Neuronal stem cell (in vitro differentiated cells): ENCODE data around the gene ATP6V1B1.
A peak's percentile ranks its signal among the peaks of the same experiment; 100 is the strongest.

Source experiments
- DNase-seq: peaks from one replicate; pipeline ENCODE4 v3.0.0-alpha.2; 2013; ENCODE audit warnings: low spot score
- H2AFZ ChIP-seq: one replicate; pipeline ENCODE4 v1.6.1; 2013; ENCODE audit warnings: mild to moderate bottlenecking, low read length, inconsistent platforms
- H2AK5ac ChIP-seq: 2 replicates; pipeline ENCODE4 v1.6.1; 2013; ENCODE audit warnings: low read depth, mild to moderate bottlenecking, inconsistent platforms, low read length, moderate library complexity, mixed read lengths
- H2BK120ac ChIP-seq: 2 replicates; pipeline ENCODE4 v1.6.1; 2013; ENCODE audit warnings: low read depth, mild to moderate bottlenecking, inconsistent platforms, low read length, moderate library complexity, mixed read lengths
- H2BK12ac ChIP-seq: one replicate; pipeline ENCODE4 v1.6.1; 2013; ENCODE audit warnings: low read length, inconsistent platforms
- H2BK15ac ChIP-seq: 2 replicates; pipeline ENCODE4 v1.6.1; 2013; ENCODE audit warnings: mild to moderate bottlenecking, low read length, inconsistent platforms, mixed read lengths
- H2BK5ac ChIP-seq: one replicate; pipeline ENCODE4 v1.6.1; 2013; ENCODE audit warnings: inconsistent platforms, mild to moderate bottlenecking, low read length, moderate library complexity
- H3K14ac ChIP-seq: one replicate; pipeline ENCODE4 v1.6.1; 2013; ENCODE audit warnings: low read length, inconsistent platforms
- H3K18ac ChIP-seq: 2 replicates; pipeline ENCODE4 v1.6.1; 2013; ENCODE audit warnings: low read length, inconsistent platforms
- H3K23ac ChIP-seq: 2 replicates; pipeline ENCODE4 v1.6.1; 2013; ENCODE audit warnings: low read depth, mild to moderate bottlenecking, mixed read lengths, low read length, inconsistent platforms; ENCODE audit not compliant: poor library complexity
- H3K27ac ChIP-seq: replicated peaks from 3 replicates; pipeline ENCODE4 v1.5.1; 2013; ENCODE audit warnings: low read length, inconsistent platforms
- H3K27me3 ChIP-seq, 3 experiments: 2 replicates each; pipeline ENCODE4 v1.6.1; 2013; ENCODE audit warnings: low read length in 3 of 3, mild to moderate bottlenecking in 2 of 3, inconsistent platforms in 1 of 3, low read depth in 1 of 3, mixed read lengths in 1 of 3, moderate library complexity in 1 of 3; ENCODE audit not compliant: control insufficient read depth in 3 of 3, insufficient read depth in 3 of 3
- H3K36me3 ChIP-seq, 2 donors: replicated peaks in 1 of 2; 2 replicates each; pipeline ENCODE4 v1.6.1; 2013; ENCODE audit warnings: low read length in 2 of 2; ENCODE audit not compliant: control insufficient read depth in 2 of 2, insufficient read depth in 2 of 2
- H3K4ac ChIP-seq: 2 replicates; pipeline ENCODE4 v1.6.1; 2013; ENCODE audit warnings: inconsistent platforms, mild to moderate bottlenecking, low read length, moderate library complexity
- H3K4me1 ChIP-seq, 2 donors: 1 replicate in 1 of 2; 2 replicates in 1 of 2; pipeline ENCODE4 v1.6.1; 2013; ENCODE audit warnings: low read length in 2 of 2, low read depth in 1 of 2; ENCODE audit not compliant: control insufficient read depth in 2 of 2, insufficient read depth in 1 of 2
- H3K4me2 ChIP-seq: one replicate; pipeline ENCODE4 v1.6.1; 2013; ENCODE audit warnings: mild to moderate bottlenecking, low read length, inconsistent platforms; ENCODE audit not compliant: insufficient read depth, poor library complexity, severe bottlenecking
- H3K4me3 ChIP-seq, 2 donors: 2 replicates each; pipeline ENCODE4 v1.5.1; 2013; ENCODE audit warnings: low read length in 2 of 2, mild to moderate bottlenecking in 2 of 2, inconsistent platforms in 1 of 2, moderate library complexity in 1 of 2
- H3K79me1 ChIP-seq: one replicate; pipeline ENCODE4 v1.6.1; 2013; ENCODE audit warnings: low read depth, mild to moderate bottlenecking, inconsistent platforms, low read length, moderate library complexity
- H3K9ac ChIP-seq: one replicate; pipeline ENCODE4 v1.6.1; 2013; ENCODE audit warnings: mild to moderate bottlenecking, low read depth, low read length, inconsistent platforms; ENCODE audit not compliant: poor library complexity
- H3K9me3 ChIP-seq, 2 donors: replicated peaks in 1 of 2; 2 replicates each; pipeline versions ENCODE3 to v1.6.1; 2013; ENCODE audit warnings: low read length in 2 of 2, mild to moderate bottlenecking in 2 of 2, inconsistent platforms in 1 of 2, low read depth in 1 of 2, mixed read lengths in 1 of 2, moderate library complexity in 1 of 2; ENCODE audit not compliant: control insufficient read depth in 2 of 2, insufficient read depth in 1 of 2
- H4K8ac ChIP-seq: one replicate; pipeline ENCODE4 v1.6.1; 2013; ENCODE audit warnings: low read depth, mild to moderate bottlenecking, inconsistent platforms, low read length, moderate library complexity
- H4K91ac ChIP-seq: one replicate; pipeline ENCODE4 v1.6.1; 2013; ENCODE audit warnings: low read length, low read depth, mild to moderate bottlenecking, inconsistent platforms; ENCODE audit not compliant: poor library complexity
- WGBS, 2 donors: extraction: QIAGEN DNeasy Blood & Tissue Kit; methylation state at CpG; one replicate each; pipeline ENCODE4 v1.1.7; 2013; ENCODE audit warnings: missing lambda C conversion rate in 2 of 2, mixed read lengths in 1 of 2; ENCODE audit not compliant: insufficient read length in 2 of 2, insufficient replicate concordance in 1 of 2; ENCODE audit errors: extremely low coverage in 2 of 2; 5-methylcytosine and 5-hydroxymethylcytosine counted together

Gene ATP6V1B1

DNA sequence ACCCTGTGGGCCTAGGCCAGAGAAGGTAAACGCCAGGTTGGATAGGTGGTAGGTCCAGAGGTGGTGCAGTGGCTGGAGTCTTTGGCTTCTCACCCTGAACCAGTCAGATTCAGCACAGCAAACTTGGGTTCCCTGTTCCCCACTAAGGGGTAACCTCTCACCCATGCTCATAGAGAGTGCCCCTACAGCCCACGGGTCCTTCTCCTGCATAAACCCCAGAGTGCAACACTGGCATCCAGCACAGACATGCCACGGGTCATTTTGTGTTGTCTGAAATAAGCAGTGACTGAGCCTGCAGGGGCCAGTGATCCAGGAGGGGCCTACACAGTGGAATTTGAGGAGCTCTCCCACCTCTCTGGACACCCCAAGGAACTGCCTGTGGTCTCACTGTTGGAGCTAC is 40.5 kb upstream of the ATP6V1B1 start:
- Histone ChIP-seq H2BK5ac (no peak overlapping the region), H3K18ac (no peak overlapping the region), H2AK5ac (no peak overlapping the region), H3K14ac (no peak overlapping the region), H2AFZ (no peak overlapping the region), H3K27ac (no peak overlapping the region), H4K8ac (no peak overlapping the region), H2BK120ac (no peak overlapping the region), H2BK12ac (no peak overlapping the region), H3K4me1 (peaks cover 9% of the 10 kb centered on the region in 2 donors), H3K9ac (no peak overlapping the region), H4K91ac (no peak overlapping the region), H3K79me1 (no peaks in the 10 kb centered on the region), H3K4me2 (no peak overlapping the region), H3K36me3 (no peaks in the 10 kb centered on the region), H3K4me3 (no peak overlapping the region), H3K27me3 (peaks cover 66 to 98% (median 96%) of the 10 kb centered on the region in 3 experiments), H3K4ac (no peak overlapping the region), H3K23ac (no peak overlapping the region), H3K9me3 (no peaks in the 10 kb centered on the region), H2BK15ac (no peak overlapping the region)
- WGBS, 2 donors = no CpG with 5 or more reads among the region's 3 CpGs
- no peak for DNase-seq

DNA sequence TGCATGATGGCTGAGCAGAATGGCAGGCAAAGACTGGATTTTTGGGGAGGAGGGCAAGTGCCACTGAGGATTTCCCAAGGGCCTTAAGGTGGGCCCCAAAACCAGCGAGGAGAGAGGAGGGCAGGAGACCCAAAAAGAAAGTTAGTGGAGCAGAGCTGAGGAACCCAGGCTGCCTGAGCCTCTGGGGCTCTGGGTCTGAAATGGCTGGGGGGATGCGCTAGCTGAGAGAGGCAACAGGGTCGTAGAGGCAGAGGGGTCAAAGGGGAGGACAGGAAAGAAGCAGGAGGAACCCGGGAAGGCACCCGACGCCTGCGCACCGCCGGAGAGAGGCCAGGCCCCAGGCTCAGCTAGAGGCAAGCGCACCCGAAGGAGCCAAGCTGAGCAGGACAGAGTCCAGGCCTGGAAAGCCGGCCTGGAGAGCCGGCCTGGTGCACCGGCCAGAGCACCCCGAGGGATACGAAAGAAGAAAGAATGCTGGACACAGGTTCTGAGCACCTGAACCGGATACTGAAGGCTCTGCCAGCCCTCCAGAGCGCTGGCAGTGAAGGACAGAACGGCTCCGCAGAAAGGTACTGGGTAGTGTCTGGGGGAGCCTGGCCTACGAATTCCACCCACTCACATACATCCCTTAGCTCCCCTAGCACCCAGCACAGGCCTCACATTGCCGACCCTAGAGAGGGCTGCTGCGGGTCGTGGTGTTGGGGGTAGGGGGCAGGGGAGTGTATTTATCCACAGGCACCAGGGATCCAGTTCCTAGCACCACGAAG is 39.5 kb upstream of the ATP6V1B1 start:
- H3K4me1 ChIP-seq = peaks cover 9 to 10% of the 10 kb centered on the region in 2 donors
- H3K9ac ChIP-seq = no peak overlapping the region
- H4K91ac ChIP-seq = no peak overlapping the region
- no peak overlapping the region for H2AFZ ChIP-seq
- no peak overlapping the region for H3K27ac ChIP-seq
- H3K23ac ChIP-seq = peak overlapping the region; percentile 40
- peak overlapping the region; percentile 74 for H2AK5ac ChIP-seq
- H3K9me3 ChIP-seq = no peaks in the 10 kb centered on the region
- no peak for DNase-seq
- H3K18ac ChIP-seq = peak overlapping the region; percentile 40
- peak overlapping the region; percentile 27 for H3K14ac ChIP-seq
- H3K4me2 ChIP-seq = no peak overlapping the region
- no peak overlapping the region for H4K8ac ChIP-seq
- H2BK15ac ChIP-seq = peak overlapping the region; percentile 52
- H3K4me3 ChIP-seq = no peak overlapping the region
- no peaks in the 10 kb centered on the region for H3K36me3 ChIP-seq
- H3K79me1 ChIP-seq = no peaks in the 10 kb centered on the region
- H3K27me3 ChIP-seq = peaks cover 64 to 94% (median 86%) of the 10 kb centered on the region in 3 experiments
- H3K4ac ChIP-seq = no peak overlapping the region
- no CpG with 5 or more reads among the region's 25 CpGs for WGBS, 2 donors
- peak overlapping the region; percentile 29 for H2BK5ac ChIP-seq
- H2BK12ac ChIP-seq = no peak overlapping the region
- H2BK120ac ChIP-seq = peak overlapping the region; percentile 68

DNA sequence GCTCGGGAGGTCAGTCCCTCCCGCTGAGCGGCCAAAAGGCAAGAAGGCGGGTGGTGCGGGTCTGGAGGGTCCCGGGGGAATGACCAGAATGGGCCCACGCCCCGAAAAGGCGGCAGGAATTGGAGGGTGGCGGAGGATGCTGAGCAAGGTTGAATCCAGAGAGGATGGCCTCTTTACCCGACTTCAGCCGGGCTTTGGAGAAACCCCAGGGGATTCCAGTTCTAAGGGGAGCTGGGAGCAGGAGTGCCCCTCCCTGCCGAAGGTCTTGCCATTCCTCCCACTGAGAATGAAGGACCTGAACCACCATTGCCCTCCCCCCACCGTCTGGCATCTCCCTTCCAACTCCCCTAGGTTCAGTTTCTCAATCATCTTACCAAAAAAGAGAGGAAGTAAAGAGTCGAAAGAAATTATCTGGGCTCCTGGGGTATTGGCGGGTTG is 38.9 kb upstream of the ATP6V1B1 start:
- Histone ChIP-seq H3K23ac (no peak overlapping the region), H3K79me1 (no peaks in the 10 kb centered on the region), H2BK120ac (no peak overlapping the region), H3K27ac (no peak overlapping the region), H4K8ac (no peak overlapping the region), H2BK12ac (no peak overlapping the region), H3K18ac (peak overlapping the region; percentile 41), H3K14ac (peak overlapping the region; percentile 27), H2BK15ac (peak overlapping the region; percentile 52), H2AFZ (no peak overlapping the region), H2AK5ac (peak overlapping the region; percentile 74), H3K4ac (no peak overlapping the region), H3K4me3 (no peak overlapping the region), H3K4me2 (no peak overlapping the region), H3K4me1 (peaks cover 9 to 11% of the 10 kb centered on the region in 2 donors), H2BK5ac (peak overlapping the region; percentile 29), H3K9me3 (no peaks in the 10 kb centered on the region), H3K9ac (no peak overlapping the region), H3K36me3 (no peaks in the 10 kb centered on the region), H4K91ac (no peak overlapping the region), H3K27me3 (peaks cover 64 to 94% (median 80%) of the 10 kb centered on the region in 3 experiments)
- no CpG with 5 or more reads among the region's 16 CpGs for WGBS, 2 donors
- no peak for DNase-seq

DNA sequence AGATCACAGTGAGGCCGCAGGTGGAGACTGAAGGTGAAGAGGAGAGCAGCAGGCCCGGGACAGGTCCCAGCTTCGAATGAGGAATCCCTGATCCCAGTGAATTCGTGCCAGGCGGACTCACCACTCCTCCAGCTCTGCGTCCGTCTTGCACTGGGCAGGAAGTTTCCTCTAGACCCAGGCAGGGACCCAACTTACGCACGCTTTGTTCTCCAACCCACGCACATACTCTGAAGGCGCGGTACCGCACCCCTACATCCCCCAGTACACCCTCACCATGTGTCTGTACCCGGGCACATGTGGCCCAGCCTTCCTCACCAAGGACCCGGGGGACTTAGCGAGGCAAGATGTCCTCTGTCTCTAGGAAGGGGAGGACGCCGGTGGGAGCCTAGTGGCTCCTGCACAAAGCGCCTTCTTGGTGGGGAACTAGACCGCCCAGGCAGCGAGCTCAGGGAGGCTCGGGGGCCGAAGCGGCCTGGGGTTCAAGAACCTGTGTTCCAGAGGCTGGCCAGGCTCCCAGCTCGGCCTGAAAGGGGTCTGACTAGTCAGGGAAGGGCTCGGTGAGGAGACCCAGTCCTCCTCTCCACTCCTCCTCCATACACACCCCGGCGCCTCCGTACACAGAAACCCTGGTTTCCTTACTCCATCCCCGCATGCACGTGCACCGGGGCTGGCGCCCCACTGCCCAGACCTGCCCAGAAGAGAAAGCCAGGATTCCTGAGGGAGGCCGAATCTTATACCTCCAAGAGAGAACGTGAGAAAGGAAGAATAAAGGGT is 38.3 kb upstream of the ATP6V1B1 start:
- H4K8ac ChIP-seq = no peak overlapping the region
- peaks cover 14 to 15% of the 10 kb centered on the region in 2 donors for H3K4me1 ChIP-seq
- no peak overlapping the region for H2AFZ ChIP-seq
- peaks cover 63 to 94% (median 74%) of the 10 kb centered on the region in 3 experiments for H3K27me3 ChIP-seq
- no peak overlapping the region for H3K4me3 ChIP-seq
- H2BK5ac ChIP-seq = no peak overlapping the region
- no peak overlapping the region for H3K4me2 ChIP-seq
- no peak overlapping the region for H3K27ac ChIP-seq
- no peak overlapping the region for H3K9ac ChIP-seq
- no peaks in the 10 kb centered on the region for H3K36me3 ChIP-seq
- no CpG with 5 or more reads among the region's 35 CpGs for WGBS, 2 donors
- H3K23ac ChIP-seq = peak overlapping the region; percentile 0
- H2BK12ac ChIP-seq = no peak overlapping the region
- peak overlapping the region; percentile 61 for H3K14ac ChIP-seq
- no peaks in the 10 kb centered on the region for H3K79me1 ChIP-seq
- no peak overlapping the region for H4K91ac ChIP-seq
- H2BK15ac ChIP-seq = peak overlapping the region; percentile 63
- no peak overlapping the region for H2AK5ac ChIP-seq
- H3K18ac ChIP-seq = peak overlapping the region; percentile 6
- no peak for DNase-seq
- H3K4ac ChIP-seq = no peak overlapping the region
- no peak overlapping the region for H2BK120ac ChIP-seq
- H3K9me3 ChIP-seq = no peaks in the 10 kb centered on the region
